Daoy (cell line): Measurements from ENCODE around the gene IKBIP. TPM values are rescaled to one million over a fixed set of nuclear protein-coding genes. Genes with fewer than 3 reads are reported as not detected.
"Not testable (repeated sequence)": the region's sequence is repeated elsewhere in the genome, so short reads cannot be mapped to it uniquely, and the experiment has no call there.

ENCODE experiments used
- DNase-seq: peaks from one replicate; pipeline ENCODE4 v3.0.0-alpha.2; 2015; ENCODE audit warnings: low read depth
- total RNA-seq: library from RNA; depleted of rRNA; stranded (reverse); fragments of >200 nt; shearing (Covaris generic); gene quantifications from 2 replicates; pipeline ENCODE4 v1.2.3, GENCODE V29; 2014

IKBIP gene
- total RNA-seq, 1 experiment from 2014 or later = 55.3 TPM

DNA sequence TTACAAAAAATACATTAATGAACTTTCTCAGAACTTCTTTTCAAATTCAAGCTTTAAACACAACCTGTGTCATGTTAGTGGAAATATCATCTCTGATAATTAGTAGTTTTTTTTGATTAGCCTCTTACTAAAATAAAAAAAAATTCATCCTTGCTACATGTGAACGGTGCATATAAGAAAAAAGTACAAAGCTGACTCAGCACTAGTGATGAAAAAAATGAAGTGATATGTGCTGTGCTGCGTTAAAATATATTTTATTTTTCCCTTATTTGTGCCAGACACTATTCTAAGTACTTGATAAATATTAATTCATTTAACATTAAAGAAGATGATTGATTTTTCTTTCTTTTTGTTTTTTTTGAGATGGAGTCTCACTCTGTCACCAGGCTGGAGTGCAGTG is 7.5 kb downstream of the IKBIP start:
- DNase-seq = no peak

DNA sequence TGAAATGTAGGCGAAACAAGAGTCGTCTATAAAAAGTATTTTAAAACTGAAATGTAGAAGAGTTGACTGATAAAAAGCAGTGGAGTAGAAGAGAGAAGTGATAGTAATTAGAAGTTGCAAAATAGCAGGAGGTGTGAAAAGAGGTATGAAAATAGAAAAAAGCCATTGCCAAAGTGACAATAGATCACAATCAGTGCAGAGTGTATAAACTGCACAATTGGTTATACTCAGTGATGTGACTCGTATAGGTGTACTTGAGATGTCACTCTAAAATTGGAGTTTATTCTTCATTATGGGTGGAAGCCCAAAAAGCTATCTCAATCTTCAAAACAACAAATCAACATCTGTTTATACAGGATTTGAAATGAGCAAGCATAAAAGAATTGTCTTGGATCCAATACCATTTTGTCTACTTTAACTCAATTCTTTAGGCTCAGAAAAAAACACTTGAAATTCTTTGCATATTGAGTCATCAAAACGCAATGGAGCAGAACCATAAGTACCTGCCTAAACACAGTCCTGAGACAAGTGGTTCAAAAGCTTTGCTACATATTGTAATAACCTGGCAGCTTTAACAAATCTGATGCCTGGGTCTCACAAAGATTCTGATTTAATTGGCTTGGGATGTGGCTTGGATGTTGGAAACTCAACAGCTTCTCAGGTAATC is 8.8 kb downstream of the IKBIP start:
- DNase-seq = peak; percentile 64

DNA sequence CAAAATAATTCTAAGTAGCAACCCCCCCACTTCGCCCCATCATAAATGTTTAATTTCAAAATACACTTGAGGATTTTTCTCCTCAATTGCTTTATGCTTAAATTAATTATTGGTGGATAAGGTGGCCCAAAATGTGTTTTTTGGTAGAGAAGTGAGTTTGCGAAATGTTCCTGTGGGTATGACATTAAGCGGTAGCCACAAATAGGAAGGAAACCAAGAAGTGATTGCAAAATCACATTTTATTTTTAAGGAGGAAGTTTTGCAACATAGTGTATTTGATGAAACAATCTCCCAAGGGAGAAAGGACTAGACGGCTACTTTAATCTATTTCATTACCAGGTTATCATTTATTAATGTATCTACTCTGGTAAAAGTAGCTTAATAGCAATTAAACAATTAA is 25.6 kb downstream of the IKBIP start:
- DNase-seq = no peak

DNA sequence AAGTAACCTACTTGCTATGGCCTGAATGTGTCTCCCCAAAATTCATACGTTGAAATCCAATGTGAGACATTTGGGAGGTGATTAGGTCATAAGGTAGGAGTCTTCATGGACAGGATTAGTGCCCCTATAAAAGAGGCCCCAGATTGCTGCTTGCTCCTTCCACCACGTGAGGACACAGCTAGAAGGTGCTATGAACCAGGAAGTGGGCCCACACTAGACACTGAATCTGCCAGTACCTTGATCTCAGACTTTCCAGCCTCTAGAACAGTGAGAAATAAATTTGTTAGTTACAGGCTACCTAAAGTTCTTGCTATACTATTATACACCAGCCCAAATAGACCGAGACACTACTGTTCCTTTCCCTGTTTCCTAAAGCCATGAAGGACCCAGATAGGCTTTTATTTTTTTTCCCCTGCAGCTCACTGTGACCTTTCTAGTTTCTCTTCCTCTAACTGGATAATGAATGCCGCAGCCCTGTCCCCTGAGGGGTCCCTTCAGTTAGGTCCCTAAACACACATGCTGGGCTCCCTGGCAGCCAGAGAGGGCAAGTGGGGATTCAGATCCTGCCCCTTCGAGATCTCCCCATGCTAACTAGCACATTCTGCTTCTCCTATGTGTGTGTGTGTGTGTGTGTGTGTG is 31.8 kb downstream of the IKBIP start:
- DNase-seq = no peak

DNA sequence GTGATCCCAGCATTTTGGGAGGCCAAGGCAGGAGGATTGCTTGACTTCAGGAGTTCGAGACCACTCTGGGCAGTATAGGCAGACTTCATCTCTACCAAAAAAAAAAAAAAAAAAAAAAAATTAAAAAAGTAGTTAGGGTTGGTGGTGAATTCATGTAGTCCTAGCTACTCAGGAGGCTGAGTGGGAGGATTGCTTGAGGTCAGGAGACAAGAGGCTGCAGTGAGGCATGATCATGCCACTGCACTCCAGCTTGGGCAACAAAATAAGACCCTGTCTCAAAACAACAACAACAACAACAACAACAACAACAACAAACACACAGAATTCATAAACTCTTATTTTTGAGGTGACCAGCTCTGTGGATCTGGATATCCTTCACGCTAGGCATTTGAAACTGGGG is 34.0 kb downstream of the IKBIP start:
- DNase-seq = no peak

DNA sequence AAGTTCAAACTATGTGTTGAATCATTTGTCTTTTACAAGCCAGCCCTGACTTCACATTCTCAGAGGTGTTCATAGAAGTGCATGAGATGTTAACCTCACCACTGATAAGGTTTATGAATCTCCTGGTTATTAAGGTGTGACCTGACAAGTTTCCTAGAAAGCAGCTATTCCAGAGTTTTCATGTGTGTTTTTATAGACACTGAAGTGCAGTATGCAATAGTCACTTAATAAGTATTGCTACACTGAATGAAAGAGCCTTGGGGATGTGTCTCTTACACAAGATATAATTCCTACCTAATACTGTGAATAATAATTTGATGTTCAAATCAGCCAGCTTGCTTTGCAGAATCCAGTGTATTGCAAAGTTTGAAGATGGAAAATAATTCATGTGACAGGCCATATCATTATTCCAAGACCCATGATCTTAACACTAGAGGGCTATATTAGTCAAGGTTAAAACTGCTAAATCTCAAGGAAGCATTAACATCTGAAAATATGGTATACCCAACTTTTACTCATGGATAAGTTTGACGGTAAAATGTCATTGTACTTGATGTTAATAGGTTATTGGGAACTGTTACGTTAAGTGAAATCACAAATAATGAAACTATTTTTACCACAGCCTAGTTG is 38.1 kb downstream of the IKBIP start:
- DNase-seq = no peak

DNA sequence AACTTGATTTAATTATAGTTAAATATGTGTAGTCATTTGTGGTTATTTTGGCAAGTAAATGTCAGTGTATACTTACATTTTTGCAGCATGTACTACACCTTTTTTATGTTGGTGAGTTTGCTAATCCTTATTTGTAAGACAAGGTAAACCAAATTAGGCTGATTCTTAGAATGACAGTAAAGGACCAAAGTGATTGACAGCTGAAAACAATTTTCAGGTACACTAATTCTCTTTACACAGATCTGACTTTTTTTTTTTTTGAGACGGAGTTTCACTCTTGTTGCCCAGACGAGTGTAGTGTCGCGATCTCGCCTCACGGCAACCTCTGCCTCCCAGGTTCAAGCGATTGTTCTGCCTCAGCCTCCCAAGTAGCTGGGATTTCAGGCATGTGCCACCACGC is 42.7 kb downstream of the IKBIP start:
- no peak for DNase-seq

DNA sequence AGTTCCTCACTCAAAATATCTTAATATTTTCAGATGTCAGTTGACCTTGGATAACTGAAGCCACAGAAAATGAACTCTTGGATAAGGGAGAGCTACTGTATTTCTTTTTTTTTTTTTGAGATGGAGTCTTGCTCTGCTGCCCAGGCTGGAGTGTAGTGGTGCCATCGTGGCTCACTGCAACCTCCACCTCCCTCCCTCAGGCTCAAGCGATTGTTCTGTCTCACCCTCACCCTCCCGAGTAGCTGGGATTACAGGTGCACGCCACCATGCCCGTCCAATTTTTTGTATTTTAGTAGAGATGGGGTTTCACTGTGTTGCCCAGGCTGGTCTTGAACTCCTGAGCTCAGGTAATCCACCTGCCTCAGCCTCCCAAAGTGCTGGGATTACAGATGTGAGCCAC is 47.3 kb downstream of the IKBIP start:
- DNase-seq = not testable (repeated sequence)

DNA sequence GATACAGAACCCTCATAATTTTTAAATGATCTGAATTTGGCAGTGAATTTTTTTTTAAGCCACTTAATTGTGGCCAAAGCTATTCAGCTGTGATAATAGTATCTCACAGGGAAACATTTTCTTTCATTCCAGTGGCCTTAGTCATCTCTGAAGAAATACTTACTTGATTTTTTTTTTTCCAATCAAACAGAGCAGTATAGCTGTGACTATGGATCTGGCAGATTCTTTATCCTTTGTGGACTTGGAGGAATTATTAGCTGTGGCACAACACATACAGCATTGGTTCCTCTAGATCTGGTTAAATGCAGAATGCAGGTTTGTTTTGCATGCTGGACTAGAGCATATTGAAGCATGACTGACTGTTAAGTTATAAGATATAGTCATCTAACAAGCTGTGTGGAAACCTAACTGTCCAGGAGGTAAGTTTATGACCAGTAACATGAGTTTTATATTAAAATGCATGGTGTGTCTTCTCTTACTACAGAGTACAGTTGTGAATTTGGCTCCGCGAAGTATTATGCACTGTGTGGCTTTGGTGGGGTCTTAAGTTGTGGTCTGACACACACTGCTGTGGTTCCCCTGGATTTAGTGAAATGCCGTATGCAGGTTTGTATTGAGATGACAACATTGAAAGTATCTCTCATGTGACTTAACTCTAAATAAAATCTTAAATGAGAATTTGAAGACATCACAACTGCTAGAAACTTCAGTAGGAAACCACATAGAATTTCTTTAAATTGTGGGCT is 49.2 kb downstream of the IKBIP start:
- DNase-seq = peak; percentile 33

DNA sequence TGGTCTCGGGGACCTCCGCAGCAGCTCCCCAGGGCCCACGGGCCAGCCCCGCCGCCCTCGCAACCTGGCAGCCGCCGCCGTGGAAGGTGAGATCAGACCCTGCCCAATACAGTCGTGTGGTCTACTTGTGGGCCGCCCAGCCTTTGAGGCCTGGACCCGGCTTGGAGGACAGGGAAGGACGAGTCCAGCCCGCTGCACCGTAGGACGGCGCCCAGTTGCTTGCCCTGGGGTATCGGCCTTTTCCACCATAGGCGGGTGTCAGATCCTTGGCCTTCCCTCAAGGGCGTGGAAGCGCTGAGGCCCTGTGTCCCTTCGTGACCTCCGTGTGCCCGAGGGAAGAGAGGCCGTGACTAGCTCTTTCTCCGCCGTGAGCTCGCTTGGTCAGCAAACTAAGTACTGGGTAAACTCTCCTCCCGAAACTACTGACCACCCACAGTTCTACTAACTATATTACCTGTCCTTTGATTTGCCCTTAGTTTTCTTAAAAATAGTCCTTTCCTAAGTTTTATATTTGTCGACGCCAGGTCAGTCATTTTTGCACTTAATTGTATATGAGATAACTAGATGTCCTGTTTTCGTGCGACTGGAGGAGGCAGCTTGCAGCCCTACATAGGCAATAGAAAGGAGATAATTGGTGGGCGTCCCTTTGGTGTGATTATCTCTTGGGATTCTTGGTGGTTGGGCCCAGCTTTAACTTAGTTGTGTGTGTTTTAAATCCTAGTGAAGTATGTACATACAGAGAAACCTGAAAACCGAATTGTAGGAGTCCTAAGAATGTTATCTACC is 50.3 kb downstream of the IKBIP start:
- peak; percentile 21 for DNase-seq

DNA sequence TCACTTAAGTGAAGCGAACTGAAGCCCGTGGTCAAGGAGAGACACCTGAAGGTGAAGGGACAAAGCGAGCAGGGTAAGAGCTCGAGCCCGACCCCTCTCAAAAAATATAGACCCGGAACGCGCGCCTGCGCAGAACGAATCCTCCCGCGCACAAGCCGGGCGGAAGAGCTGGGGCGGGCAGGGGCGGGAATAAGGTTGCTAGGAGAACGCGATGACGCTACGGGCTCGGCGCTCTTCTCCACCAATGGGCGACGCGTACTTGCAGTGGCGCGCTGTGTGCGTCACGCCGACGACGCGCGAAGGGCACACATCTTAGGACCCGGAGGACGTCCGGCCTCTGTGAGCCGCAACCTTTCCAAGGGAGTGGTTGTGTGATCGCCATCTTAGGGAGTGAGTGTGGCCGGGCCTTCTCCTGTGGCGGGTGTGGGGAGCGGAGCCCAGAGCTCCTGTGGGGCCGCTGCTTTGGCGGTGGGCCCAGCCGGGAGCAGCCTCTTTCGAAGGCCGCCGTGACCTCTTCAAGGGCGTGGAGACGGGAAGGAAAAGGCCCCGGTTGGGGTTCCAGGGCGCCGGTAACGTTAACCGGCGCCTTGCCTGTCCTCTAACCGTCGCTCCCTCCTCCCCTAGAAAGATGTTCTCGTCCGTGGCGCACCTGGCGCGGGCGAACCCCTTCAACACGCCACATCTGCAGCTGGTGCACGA is 51.1 kb downstream of the IKBIP start, which contains the start of gene SLC25A3:
Gene SLC25A3 (plus strand): TSS at position 336 of the 699 bp plus-strand sequence. CDS start 293 bp downstream, at position 629.
- DNase-seq = peak; percentile 99

DNA sequence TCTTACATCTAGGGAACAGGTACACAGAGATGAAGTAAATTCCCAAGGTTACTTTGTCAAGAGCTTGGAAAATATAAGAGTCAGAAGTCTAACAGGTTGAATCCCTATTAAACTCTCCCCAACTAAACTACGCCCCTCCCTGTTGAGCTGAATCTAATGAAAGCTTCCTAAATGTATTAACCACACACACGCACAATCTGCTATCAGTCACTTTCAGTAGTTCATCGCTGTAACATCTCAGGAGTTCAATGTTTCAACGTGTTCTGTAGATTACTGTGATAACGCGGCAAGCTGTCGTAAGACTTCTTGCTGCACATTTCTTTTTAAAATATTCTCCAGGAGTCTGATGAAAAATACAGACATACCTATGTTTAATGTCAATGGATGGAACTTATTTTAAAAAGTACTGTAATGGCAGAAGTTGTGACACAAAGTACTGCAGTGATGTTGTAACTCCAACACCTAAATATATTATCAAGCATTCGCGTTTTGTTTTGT is 51.7 kb downstream of the IKBIP start:
- no peak for DNase-seq

DNA sequence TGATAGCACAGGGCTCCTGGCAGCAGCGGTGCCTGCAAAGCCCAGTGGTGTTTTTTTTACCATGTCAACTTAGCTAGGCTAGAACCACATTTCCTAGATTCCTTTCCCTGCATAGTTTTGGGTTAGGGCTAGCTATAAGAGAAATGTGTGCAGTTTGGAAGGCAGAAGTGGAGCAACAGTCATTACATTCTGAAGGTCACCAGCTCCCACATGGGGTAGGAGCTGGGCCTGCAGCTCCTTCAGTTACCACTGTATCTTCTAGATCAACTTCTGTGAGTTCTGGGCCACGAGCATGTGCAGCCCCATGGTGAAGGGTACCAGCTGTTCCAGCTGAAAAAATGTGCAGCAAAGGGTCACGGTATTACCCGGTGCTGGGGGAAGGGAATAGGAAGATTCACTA is 53.4 kb downstream of the IKBIP start:
- DNase-seq = no peak

DNA sequence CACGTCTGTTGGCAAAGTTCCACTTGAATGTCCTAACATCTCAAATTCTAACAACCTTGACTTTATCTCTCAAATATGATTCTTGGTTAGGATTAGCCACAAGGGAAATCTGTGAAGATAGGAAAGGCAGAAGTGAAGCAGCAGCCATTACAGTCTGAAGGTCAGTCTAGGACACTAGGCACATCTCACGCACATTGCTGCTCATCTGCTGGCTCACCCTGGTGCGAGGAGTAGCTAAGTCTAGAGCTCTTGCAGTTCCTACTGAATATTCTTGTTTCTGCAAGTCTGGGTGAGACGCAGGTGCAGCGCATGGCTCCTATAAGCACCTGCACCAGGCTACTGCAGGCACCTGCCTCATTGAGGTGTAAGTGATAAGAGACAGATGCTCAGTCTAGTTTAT is 57.5 kb downstream of the IKBIP start:
- no peak for DNase-seq

DNA sequence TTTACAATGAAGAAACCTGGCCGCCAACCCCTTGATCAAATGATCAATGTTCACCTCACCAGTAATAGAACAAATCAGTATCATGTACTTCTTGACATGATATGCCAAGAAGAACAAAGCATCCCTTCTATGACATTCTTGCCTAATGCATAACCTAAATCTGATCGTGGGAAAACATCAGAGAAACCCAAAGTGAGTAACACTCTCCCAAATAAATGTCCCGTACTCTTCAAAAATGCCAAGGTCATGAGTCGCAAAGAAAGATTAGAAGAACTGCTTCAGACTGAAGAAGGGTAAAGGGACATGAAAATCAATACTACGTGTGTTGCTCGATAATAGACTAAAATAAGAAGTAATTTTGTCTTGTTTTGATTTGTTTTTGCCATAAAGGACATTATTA is 62.5 kb downstream of the IKBIP start:
- peak; percentile 34 for DNase-seq

DNA sequence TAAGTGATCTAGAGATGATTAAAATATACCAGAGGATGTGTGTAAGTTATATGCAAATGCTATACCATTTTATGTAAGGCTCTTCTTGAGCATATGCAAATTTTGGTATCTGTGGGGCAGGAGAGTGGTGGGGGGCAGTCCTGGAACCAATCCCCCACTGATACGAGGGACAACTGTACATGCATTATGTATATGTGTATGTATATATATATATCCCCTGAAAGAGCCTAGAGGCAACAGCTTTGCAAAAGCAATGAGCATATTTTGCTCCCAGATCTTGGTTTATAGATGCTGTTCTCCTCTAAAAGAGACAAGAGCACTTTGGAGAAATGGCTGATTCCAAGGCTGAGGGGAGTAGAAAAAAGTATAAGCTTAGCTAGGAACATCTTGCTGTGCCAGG is 63.5 kb downstream of the IKBIP start:
- no peak for DNase-seq

DNA sequence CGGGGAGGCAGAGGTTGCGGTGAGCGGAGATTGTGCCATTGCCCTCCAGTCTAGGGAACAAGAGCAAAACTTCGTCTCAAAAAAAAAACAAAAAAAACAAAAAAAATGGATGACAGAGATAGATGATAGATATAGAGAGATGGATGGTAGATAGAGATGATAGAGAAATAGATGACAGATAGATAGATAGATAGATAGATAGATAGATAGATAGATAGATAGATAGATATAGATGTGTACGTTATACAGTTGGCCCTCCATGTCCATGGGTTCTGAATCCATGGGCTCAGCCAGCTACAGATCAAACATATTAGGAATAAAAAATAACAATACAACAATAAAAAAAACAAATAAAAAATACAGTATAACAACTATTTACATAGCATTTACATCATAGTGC is 63.9 kb downstream of the IKBIP start:
- no peak for DNase-seq

DNA sequence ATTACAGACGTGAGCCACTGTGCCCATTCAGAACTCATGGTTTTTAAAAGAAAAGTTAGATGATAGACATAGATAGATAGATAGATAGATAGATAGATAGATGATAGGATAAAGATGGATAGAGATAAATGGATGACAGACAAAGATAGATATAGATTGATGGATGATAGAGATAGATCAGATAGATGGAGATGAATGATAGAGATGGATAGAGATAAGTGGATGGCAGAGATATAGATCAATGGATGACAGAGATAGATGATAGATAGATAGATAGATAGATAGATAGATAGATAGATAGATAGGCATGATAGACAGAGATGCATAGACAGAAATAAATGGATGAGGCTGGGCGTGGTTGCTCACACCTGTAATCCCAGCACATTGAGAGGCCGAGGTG is 64.8 kb downstream of the IKBIP start:
- no peak for DNase-seq

DNA sequence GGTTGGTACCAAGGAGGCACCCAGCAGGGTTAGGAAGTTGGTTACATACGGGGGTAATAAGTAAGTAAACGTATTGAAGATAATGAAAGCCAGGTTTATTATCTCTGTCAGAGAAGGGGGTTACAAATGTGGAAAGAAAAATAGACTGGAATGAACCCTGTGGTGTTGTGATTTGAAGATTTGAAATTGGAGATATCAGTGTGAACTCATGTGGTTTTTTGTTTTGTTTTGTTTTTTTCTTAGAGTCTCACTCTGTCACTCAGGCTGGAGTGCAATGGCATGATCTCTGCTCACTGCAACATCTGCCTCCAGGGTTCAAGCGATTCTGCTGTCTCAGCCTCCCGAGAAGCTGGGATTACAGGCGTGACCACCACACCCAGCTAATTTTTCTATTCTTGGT is 65.2 kb downstream of the IKBIP start:
- no peak for DNase-seq

DNA sequence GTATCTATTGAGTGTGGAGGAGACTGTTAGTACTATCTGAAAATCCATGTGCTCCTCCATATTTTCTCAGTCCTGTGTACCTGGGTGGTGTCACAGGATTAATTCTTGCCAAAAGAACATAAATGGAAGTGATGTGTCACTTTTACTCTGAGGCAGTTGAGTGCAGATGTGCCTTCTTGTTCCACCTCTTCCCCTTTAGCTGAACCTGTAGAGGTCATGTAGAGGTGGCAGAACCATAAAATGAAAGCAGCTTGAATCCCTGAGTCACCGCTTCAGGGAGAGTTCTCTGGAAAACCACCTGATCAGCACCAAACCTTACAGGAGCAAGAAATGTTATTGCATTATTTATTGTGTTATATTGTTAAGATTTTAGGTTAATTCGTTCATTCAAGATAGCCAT is 65.8 kb downstream of the IKBIP start:
- peak; percentile 58 for DNase-seq

DNA sequence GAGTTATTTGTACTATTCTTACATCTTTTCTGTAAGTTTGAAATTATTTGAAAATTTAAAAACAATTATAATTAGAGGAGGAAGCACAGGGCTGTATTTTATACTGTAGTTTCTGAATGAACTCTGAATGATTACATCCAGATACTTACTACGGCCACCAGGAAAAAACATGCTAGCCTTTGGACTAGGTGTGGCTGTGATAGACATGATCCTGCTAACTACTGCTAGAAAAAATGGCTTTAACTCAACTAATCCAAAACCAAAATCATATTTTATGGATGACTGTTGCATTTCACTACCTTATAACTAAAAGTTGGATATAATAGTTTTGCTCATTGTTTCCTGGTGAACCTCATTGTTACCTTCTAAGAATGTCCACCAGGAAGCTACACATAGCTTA is 66.2 kb downstream of the IKBIP start:
- DNase-seq = no peak
